ENCODE results near the gene FAM135A. TPM values are rescaled to one million over a fixed set of nuclear protein-coding genes. Genes with fewer than 3 reads are reported as not detected.

The FAM135A gene
- total and polyA plus RNA-seq, 2 of the 13 experiments (the other 11 are each of a cell fraction or from before 2014, with no cell fraction given), result 26.9 to 31.5 TPM

GRCh38 chr6:70415247-70415646, 1.9 kb downstream of the FAM135A start:
- no peak for FAIRE-seq

DNA sequence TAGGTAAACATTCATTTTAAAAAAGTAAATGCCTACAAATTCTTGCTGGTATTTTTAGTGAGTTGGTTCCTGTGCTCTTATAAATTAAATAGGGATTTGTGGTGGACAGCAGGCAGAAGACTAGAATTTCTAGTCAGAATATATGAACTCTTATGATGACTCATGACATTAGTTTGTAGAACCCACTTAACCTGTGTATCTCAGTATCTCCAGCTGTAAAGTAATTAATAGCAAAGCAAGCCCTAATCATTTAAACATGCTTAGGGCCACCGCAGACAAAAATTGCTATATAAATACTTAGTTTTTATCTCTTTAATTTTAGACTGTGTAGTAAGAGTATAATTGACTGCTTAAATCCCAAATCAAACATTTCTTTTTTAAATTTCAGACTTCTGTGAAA, 2.4 kb downstream of the FAM135A start:
- no peak for DNase-seq (ENCODE audit: low spot score)
- peaks cover 55% of the 10 kb centered on the region for H3K79me2 ChIP-seq (ENCODE audit: insufficient read depth, low read length)
- H3K4me3 ChIP-seq (replicated peaks in 1 of 3; ENCODE audit: insufficient read depth in 1 of 3, low read depth in 2 of 3, low read length in 3 of 3), result peak overlapping the region; percentile 13 to 94 (median 90); a peak in 4 of 6 replicates
- H3K9me3 ChIP-seq (ENCODE audit: low read length), result no peaks in the 10 kb centered on the region
- intact Hi-C loops (cut with micrococcal nuclease; ENCODE audit: unreplicated experiment) (loop anchor here (2.0 kb wide), 1 partner anchor 45 kb away; no protein-coding TSS in a partner anchor), in situ Hi-C loops (cut with HindIII; ENCODE audit: extremely low pct_ligation_motif_present, low pct_unique_long_range_greater_than_20kb) (no loop called here)
- BruUV-seq (replicated peaks), result no TSS peak
- no peak for TF ChIP-seq SOX6 (IDR thresholded peaks at IDR 0.05)
- TF ChIP-seq SOX6 (CRISPR knock-in tag; IDR thresholded peaks at IDR 0.05), result no peak
- no peak for TF ChIP-seq ARHGAP35 (CRISPR knock-in tag; IDR thresholded peaks at IDR 0.05; ENCODE audit: borderline replicate concordance)
- TF ChIP-seq CBX1 (IDR thresholded peaks at IDR 0.05; ENCODE audit: low read depth), result no peak
- TF ChIP-seq JUN (CRISPR knock-in tag; IDR thresholded peaks at IDR 0.05), result no peak
- peaks cover 0 to 22% of the 10 kb centered on the region in 2 experiments; a peak in 2 of 5 replicates for H3K36me3 ChIP-seq (replicated peaks in 1 of 2; ENCODE audit: control insufficient read depth in 1 of 2, insufficient read depth in 2 of 2, low read length in 2 of 2)
- ChIA-PET POLR2A (interaction anchor here (1.0 kb wide), 1 partner anchor 151 kb away, joined by 3 read pairs; the partner anchor contains the start of gene SDHAF4), CTCF (ENCODE audit: low intra/inter-chr PET ratio, low total read pairs) (no interaction called here)
- 84% methylated on average over 1 of the region's 1 CpG for WGBS (ENCODE audit: low lambda C conversion rate)
- no peaks in the 10 kb centered on the region; a peak in 1 of 5 replicates for H3K27me3 ChIP-seq (ENCODE audit: control insufficient read depth in 1 of 2, insufficient read depth in 2 of 2, low read length in 2 of 2)
- ATAC-seq, result no peak
- no peak overlapping the region for H3K9ac ChIP-seq (ENCODE audit: insufficient read depth, low read depth, low read length)
- FAIRE-seq, result no peak
- H3K27ac ChIP-seq (ENCODE audit: extremely low read length, insufficient read depth, low read length), result no peak overlapping the region
- no peaks in the 10 kb centered on the region; the same call in 1 of the 2 replicates for H4K20me1 ChIP-seq (ENCODE audit: insufficient read depth, low read length)
- H2AFZ ChIP-seq (ENCODE audit: low read length), result no peak overlapping the region
- peak overlapping the region; percentile 75 for H3K4me2 ChIP-seq (ENCODE audit: low read depth, low read length)
- H3K4me1 ChIP-seq (ENCODE audit: insufficient read depth, low read length), result peaks cover 30% of the 10 kb centered on the region

More at GRCh38 chr6:70415247-70415646, 1.9 kb downstream of the FAM135A start:
- H3K4me2 ChIP-seq (ENCODE audit: low read depth, low read length), result peak overlapping the region; percentile 75
- intact Hi-C loops (cut with micrococcal nuclease; ENCODE audit: unreplicated experiment), result loop anchor here (2.0 kb wide), 1 partner anchor 44 kb away; no protein-coding TSS in a partner anchor
- no peaks in the 10 kb centered on the region for H3K9me3 ChIP-seq (ENCODE audit: low read length)
- H4K20me1 ChIP-seq (ENCODE audit: insufficient read depth, low read length), result no peaks in the 10 kb centered on the region; the same call in 1 of the 2 replicates
- no peak overlapping the region for H3K9ac ChIP-seq (ENCODE audit: insufficient read depth, low read depth, low read length)
- peak overlapping the region; percentile 90 to 100 (median 94); a peak in 5 of 6 replicates for H3K4me3 ChIP-seq (replicated peaks in 1 of 3; ENCODE audit: insufficient read depth in 1 of 3, low read depth in 2 of 3, low read length in 3 of 3)
- no peak overlapping the region for H2AFZ ChIP-seq (ENCODE audit: low read length)
- H3K27me3 ChIP-seq (ENCODE audit: control insufficient read depth in 1 of 2, insufficient read depth in 2 of 2, low read length in 2 of 2), result no peaks in the 10 kb centered on the region; a peak in 1 of 5 replicates
- peaks cover 35% of the 10 kb centered on the region for H3K4me1 ChIP-seq (ENCODE audit: insufficient read depth, low read length)
- CTCF ChIA-PET (ENCODE audit: low intra/inter-chr PET ratio, low total read pairs), result no interaction called here
- TF ChIP-seq, protein P1, sequence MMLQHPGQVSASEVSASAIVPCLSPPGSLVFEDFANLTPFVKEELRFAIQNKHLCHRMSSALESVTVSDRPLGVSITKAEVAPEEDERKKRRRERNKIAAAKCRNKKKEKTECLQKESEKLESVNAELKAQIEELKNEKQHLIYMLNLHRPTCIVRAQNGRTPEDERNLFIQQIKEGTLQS (CRISPR knock-in tag; IDR thresholded peaks at IDR 0.05), result no peak
- TF ChIP-seq NFYB (CRISPR knock-in tag; IDR thresholded peaks at IDR 0.05) (no peak), CBX2 (IDR thresholded peaks at IDR 0.05; ENCODE audit: low read depth, low read length) (no peak), CBX2 (CRISPR knock-in tag; IDR thresholded peaks at IDR 0.05; ENCODE audit: low read depth) (no peak), FOXJ3 (CRISPR knock-in tag; IDR thresholded peaks at IDR 0.05; ENCODE audit: borderline replicate concordance) (no peak)
- BruUV-seq (replicated peaks), result no TSS peak
- no peak overlapping the region for H3K27ac ChIP-seq (ENCODE audit: extremely low read length, insufficient read depth, low read length)
- POLR2A ChIA-PET, result interaction anchor here (1.0 kb wide), 1 partner anchor 152 kb away, joined by 3 read pairs; the partner anchor contains the start of gene SDHAF4
- ATAC-seq, result no peak
- peaks cover 0 to 21% of the 10 kb centered on the region in 2 experiments; a peak in 2 of 5 replicates for H3K36me3 ChIP-seq (replicated peaks in 1 of 2; ENCODE audit: control insufficient read depth in 1 of 2, insufficient read depth in 2 of 2, low read length in 2 of 2)
- H3K79me2 ChIP-seq (ENCODE audit: insufficient read depth, low read length), result peaks cover 53% of the 10 kb centered on the region
- DNase-seq (ENCODE audit: low spot score), result no peak
- in situ Hi-C loops (cut with HindIII; ENCODE audit: extremely low pct_ligation_motif_present, low pct_unique_long_range_greater_than_20kb), result no loop called here
